GM23338 (cell line): Measurements from ENCODE around the gene BCAS1.

Experiments used
- EZH2 ChIP-seq: fragments of 200-600 bp; sonication (generic); IDR thresholded peaks from one replicate; pipeline ENCODE4 v1.8.0; 2017; ENCODE audit warnings: antibody characterized with exemption, mild to moderate bottlenecking, low read depth; ENCODE audit not compliant: unreplicated experiment
- EZH2phosphoT487 ChIP-seq: fragments of 200-600 bp; sonication (generic); IDR thresholded peaks from one replicate; pipeline ENCODE4 v1.8.1; 2018; ENCODE audit warnings: antibody characterized with exemption; ENCODE audit not compliant: unreplicated experiment
- JUNB ChIP-seq: IDR thresholded peaks from one replicate; pipeline ENCODE4 v1.6.1; 2016; ENCODE audit warnings: antibody characterized with exemption; ENCODE audit not compliant: unreplicated experiment
- NANOG ChIP-seq: IDR thresholded peaks from 2 replicates; pipeline ENCODE4 v1.6.1; 2016; ENCODE audit warnings: antibody characterized with exemption, borderline replicate concordance
- TF ChIP-seq, protein P1 (sequence below), 2 experiments: fragments of 200-600 bp in 1 of 2; sonication (generic) in 1 of 2; conservative IDR thresholded peaks; 2 replicates each; pipeline versions ENCODE4 v1.5.1 to v1.6.1; 2016 to 2017; ENCODE audit warnings: antibody characterized with exemption in 2 of 2, low read depth in 2 of 2, mild to moderate bottlenecking in 2 of 2, moderate library complexity in 1 of 2
- TF ChIP-seq, protein P2 (sequence below): IDR thresholded peaks from one replicate; pipeline ENCODE4 v1.6.1; 2018; ENCODE audit warnings: antibody characterized with exemption; ENCODE audit not compliant: unreplicated experiment
- TF ChIP-seq, protein P3 (sequence below): IDR thresholded peaks from 2 replicates; pipeline ENCODE4 v1.6.1; 2016; ENCODE audit warnings: antibody characterized with exemption

DNA sequence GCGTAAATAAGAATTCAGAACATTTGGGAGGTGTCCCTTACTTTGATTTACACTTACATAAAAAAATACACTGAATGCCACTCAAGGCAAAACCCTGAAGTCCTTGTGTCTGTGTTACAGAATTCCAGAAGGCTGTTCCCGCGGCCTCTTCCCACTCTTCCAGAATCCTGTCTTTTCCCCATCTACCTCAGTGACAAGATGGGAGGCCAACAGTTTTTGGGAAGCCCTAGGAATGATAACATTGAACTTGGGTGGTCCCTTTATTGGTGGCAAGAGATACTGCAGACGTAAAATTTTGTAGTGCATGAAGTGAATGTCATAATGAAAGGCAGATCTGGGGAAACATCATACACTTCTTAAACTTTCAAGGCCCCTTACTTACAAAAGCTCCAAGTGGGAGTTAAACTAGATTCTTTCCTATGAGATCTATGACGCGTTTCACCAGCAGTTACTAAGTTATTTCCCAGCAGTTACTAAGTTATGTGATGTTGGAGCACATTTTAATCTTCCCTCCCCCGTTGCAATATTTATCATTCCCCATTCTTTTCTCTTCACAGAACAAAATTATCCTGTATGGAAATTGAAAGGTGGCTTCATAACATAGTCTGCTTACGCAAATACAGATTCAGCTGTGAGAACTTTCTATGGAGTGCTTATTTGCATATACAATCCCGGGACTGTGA, 79.5 kb downstream of the BCAS1 start:
- TF ChIP-seq, protein P1, sequence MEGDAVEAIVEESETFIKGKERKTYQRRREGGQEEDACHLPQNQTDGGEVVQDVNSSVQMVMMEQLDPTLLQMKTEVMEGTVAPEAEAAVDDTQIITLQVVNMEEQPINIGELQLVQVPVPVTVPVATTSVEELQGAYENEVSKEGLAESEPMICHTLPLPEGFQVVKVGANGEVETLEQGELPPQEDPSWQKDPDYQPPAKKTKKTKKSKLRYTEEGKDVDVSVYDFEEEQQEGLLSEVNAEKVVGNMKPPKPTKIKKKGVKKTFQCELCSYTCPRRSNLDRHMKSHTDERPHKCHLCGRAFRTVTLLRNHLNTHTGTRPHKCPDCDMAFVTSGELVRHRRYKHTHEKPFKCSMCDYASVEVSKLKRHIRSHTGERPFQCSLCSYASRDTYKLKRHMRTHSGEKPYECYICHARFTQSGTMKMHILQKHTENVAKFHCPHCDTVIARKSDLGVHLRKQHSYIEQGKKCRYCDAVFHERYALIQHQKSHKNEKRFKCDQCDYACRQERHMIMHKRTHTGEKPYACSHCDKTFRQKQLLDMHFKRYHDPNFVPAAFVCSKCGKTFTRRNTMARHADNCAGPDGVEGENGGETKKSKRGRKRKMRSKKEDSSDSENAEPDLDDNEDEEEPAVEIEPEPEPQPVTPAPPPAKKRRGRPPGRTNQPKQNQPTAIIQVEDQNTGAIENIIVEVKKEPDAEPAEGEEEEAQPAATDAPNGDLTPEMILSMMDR (conservative IDR thresholded peaks at IDR 0.05; ENCODE audit: low read depth in 2 of 2) = no peak
- no peak for TF ChIP-seq NANOG
- TF ChIP-seq EZH2phosphoT487 = no peak
- no peak for TF ChIP-seq EZH2
- no peak for TF ChIP-seq JUNB
- TF ChIP-seq, protein P2, sequence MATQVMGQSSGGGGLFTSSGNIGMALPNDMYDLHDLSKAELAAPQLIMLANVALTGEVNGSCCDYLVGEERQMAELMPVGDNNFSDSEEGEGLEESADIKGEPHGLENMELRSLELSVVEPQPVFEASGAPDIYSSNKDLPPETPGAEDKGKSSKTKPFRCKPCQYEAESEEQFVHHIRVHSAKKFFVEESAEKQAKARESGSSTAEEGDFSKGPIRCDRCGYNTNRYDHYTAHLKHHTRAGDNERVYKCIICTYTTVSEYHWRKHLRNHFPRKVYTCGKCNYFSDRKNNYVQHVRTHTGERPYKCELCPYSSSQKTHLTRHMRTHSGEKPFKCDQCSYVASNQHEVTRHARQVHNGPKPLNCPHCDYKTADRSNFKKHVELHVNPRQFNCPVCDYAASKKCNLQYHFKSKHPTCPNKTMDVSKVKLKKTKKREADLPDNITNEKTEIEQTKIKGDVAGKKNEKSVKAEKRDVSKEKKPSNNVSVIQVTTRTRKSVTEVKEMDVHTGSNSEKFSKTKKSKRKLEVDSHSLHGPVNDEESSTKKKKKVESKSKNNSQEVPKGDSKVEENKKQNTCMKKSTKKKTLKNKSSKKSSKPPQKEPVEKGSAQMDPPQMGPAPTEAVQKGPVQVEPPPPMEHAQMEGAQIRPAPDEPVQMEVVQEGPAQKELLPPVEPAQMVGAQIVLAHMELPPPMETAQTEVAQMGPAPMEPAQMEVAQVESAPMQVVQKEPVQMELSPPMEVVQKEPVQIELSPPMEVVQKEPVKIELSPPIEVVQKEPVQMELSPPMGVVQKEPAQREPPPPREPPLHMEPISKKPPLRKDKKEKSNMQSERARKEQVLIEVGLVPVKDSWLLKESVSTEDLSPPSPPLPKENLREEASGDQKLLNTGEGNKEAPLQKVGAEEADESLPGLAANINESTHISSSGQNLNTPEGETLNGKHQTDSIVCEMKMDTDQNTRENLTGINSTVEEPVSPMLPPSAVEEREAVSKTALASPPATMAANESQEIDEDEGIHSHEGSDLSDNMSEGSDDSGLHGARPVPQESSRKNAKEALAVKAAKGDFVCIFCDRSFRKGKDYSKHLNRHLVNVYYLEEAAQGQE = no peak
- TF ChIP-seq, protein P3, sequence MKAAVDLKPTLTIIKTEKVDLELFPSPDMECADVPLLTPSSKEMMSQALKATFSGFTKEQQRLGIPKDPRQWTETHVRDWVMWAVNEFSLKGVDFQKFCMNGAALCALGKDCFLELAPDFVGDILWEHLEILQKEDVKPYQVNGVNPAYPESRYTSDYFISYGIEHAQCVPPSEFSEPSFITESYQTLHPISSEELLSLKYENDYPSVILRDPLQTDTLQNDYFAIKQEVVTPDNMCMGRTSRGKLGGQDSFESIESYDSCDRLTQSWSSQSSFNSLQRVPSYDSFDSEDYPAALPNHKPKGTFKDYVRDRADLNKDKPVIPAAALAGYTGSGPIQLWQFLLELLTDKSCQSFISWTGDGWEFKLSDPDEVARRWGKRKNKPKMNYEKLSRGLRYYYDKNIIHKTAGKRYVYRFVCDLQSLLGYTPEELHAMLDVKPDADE = no peak
